SW480 (cell line): ENCODE measurements around the gene JUNB.

ENCODE experiments used
- DNase-seq: peaks from one replicate; pipeline ENCODE4 v3.0.0-alpha.2; 2016; ENCODE audit warnings: low spot score

Gene JUNB

DNA sequence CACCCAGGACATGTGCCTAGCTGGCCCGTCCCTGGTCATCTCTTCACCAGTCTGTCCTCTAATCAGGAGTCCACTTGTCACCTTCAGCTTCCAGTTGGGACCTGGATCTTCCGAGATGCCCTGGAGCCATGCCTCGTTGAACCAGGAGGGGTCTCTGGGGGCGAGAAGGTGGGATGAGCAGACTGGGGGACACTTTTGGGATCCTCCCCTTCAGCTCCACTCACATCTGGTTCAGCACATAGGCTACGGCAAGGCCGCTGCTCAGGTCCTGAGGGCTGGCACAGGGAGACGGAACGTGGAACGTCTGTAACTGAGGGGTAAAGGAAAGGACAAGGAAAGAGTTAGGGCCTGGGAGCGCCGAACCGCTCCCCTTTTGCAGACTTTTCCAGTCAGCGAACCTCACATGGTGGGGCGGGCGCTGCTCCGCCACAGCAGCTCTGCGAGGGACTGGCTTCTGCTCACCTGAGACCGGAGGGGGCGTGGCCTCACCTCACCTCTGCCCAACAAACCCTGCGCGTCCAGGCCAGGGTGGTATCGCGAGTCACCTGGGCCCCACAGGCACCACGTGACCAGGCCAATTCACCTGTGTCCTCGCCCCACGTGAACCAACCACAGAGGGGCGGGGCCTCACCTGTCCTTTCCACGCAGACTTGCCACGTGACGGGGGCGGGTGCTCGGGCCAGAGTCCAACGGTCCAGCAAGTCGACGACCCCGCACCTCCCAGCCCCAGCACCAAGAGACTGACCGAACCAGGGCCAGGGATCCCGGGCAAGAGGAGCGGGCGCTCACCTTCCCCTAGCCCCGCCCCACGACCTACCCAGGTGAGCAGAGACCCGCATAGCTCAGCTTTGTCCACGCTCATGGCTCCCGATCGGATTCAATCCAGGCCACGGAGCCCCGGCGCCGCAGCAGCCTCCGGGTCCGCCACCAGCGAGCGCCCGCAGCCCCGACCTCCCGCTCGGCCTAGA, 16.4 kb upstream of the JUNB start, which contains the start of gene HOOK2:
Gene HOOK2, minus strand, starts transcription at position 965 of the 968 bp plus-strand sequence. Its CDS starts 103 bp downstream, at position 862.
- peak; percentile 97 for DNase-seq

DNA sequence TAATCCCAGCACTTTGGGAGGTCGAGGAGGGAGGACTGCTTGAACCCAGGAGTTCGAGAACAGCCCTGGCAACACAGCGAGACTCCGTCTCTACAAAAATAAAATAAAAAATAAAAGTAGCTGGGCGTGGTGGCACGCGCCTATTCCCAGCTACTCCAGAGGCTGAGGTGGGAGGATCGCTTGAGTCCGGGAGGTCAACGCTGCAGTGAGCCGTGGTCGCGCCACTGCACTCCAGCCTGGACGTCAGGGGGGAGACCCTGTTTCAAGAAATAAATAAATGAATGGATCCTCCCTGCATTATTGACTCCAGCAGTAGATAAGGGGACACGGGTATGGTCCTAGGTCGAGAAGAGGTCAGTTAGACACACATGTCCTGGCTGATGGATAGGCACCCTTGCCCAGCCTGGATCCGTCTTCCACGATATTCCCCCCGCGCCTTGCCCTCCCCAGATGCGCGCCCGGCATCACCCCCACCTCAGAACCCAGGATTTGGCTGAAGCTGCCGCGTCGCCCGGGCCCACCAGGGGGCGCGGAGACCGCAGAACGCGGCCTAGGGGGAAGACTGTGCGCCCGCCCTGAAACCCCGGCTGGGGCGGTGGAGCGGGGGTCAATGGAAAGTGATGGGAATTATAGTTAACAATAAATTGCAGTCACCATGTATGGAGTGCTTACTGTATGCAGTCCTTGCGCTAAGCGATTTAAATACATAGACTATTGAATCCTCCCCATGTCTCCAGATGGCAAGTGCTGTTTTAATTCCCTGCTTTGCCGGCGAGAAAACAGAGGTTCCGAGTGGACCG, 13.9 kb upstream of the JUNB start:
- DNase-seq: peak; percentile 82

DNA sequence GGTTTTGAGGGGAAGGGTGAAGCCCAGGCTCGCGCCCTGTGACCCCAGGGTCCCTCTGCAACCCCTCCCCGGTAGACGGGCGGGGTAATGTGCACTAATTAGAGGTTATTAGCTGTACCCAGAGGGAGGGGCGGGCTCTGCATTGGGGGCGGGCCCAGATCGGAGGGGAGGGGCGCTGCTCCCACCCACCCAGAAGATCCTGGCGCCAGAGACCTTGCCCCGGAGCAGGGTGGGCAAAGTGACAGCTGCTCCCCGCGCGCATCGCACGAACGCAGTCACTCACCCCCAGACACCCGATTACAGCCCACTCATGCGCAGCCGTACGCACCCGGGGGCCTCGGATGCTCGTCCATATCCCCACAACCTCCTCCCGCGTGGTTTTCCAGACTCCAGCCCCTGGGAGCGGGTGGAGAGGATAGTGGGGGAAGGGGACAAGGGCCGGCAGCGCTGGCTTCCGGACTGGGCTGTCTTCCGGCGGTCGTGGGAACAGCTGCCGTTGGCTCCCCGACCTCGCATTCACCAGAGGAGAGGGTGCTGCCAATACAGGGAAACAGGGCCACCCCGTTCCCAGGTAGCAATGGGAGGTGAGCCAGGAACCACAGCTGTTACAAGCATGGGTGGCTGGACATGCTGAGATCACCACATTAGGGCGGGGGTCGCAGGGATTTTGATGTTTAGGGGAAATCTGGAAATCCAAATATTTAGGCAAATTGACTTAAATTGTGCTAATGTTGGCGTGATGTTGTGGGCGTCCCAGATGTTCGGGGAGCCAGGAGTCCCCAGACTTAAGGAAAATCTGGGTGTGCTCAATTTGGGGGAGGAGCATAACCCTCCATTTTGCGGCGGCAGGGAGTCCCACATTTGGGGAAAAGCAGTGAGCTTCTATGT, 13.0 kb upstream of the JUNB start:
- DNase-seq: peak; percentile 90

DNA sequence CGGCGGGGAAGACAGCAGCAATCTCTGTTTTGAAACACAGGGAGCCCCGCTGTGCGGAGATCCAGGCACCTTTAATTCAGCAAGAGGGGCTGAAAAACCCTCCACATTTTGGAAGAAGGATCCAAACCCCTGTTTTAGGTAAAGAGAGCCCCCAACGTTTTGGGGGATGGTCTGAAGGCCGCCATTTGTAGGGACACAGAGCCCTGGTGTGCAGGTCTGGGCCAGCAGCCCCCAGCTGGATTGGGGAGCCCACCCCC, 12.5 kb upstream of the JUNB start:
- DNase-seq: no peak

DNA sequence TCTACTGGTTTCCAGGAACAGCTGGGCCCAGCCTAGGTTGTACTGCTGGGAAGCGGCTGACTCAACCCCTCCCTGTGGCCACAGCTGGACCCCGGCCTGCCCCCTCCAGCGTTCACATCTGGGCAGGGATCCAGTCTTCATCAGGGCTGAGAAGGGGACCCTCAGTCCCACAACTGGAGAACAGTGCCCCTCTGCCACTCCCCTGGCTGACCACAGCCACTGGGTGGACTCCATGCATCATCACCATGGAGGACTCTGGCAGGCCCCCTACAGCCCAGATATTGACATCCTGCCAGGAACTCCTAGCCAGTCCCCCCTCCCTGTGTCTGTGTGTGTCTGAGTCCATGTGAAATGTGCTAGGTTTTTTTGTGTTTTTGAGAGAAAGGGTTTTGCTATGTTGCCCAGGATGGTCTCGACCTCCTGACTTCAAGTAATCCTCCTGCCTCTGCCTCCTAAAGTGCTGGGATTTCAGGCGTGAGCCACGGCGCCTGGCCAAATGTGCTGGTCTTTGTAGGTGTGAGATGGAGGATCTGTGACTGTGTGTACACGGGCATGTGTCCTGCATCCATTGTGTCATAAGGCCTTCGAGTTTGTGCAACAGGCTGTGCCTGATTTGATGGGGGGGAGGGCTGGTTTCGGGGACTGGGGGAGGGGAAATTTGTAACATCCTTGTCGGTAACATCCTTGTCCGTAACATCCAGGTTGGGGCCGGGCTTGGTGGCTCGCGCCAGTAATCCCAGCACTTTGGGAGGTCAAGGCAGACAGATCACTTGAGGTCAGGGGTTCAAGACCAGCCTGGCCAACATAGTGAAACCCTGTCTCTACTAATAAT, 11.9 kb upstream of the JUNB start:
- DNase-seq: peak; percentile 45

DNA sequence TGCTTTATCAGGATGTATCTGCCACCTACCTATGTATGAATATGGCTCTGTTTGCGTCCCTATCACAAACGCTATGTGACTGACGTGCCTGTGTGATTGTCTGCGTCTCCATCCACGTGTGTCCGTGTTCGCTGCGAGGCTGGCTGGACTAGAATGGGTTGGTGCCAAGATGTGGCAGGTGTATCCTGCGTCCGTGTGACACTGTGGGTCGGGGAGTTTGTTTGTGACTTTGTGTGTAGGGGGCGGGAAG, 9.2 kb upstream of the JUNB start:
- DNase-seq: no peak

DNA sequence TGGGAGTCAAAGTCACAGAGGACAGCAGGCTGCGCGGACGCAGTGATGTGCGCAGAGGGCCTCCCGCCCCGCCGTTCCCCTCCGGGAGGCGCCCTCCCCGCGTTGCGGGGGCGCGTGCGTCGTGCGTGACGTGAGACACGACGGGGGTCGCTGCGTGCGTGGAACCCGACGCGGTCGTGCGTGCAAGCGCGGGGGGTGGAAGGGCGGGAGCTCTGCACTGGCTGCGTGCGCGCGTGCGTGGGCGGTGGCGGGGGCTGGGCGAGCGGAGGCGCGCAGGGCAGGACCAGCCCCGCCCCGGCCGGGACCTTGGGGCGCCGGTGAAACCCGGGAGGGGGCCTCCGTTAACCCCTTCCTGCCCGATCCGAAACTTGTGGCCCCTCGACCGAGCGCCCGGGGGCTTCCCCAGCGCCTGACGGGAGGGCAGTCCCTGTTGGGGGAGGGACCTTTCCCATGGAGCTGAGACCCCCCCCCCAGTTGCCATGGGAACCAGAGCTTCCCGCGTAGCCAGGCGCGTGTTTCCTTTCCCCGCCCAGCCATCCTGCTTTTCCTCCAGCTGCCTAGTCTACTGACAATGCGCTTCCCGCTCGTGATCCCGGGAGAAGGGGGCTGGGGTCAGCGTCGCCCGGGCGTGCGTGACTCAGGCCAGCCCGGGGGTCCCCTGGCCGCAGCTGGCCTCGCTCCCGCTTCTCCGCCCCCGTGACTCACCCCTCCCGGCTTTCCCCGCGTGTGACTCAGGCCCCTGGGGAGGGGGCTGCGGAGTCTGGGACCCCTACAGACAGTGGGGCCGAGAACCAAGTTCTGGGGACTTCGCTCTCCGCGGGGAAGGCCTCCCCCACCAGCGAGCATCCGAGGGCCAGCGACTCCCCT, 8.6 kb upstream of the JUNB start:
- DNase-seq: peak; percentile 55

DNA sequence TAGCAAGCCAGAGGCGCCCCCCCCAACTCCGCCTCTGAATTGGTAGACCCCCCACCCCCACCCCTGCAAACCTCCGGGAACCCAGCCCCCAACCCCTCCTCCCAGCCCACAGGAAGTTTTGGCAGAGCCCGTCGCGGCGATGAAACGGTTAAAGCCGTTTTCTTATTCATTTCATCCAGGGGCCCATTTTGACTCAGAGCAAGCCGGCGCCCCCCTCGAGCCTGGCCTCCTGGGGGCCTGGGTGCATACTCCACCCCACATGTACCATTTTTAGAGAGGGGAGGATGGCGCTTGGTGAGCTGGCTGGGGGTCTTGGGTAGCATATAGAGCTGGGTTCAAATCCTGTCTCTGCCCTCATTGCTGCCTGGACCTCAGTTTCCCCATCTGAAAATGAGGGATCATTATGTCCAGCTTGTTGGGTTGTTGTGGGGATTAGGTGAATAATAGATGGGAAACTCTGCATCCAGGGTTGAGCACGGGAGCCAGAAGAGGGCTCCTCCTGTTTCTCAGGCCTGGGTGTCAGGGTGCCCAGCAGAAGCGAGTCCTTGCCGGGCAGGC, 7.9 kb upstream of the JUNB start:
- peak; percentile 32 for DNase-seq

DNA sequence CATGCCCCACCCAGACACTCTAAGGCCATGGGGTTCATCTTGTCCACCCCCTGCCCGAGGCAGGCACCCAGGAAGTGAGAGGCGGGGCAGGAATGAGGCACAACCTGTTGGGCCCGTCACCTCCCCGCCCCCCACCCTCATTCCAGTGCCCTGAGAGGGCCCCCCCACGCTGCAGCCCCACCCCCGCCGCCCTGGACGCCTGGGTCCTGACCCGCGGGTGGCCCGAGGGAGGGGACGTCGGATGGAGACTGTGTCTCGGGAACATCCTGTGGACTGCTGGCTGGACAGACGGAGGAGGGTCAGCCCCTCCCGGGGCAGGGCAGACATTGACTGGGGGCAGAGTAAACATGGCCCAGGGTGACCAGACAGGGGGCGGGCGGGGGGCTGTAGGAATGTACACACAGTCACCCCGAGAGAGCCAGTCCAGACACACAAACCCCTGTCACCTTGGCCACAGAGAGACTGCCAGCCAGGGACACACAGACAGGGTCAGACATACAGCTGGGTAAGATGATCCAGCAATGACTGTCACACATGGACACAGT, 7.4 kb upstream of the JUNB start:
- no peak for DNase-seq

DNA sequence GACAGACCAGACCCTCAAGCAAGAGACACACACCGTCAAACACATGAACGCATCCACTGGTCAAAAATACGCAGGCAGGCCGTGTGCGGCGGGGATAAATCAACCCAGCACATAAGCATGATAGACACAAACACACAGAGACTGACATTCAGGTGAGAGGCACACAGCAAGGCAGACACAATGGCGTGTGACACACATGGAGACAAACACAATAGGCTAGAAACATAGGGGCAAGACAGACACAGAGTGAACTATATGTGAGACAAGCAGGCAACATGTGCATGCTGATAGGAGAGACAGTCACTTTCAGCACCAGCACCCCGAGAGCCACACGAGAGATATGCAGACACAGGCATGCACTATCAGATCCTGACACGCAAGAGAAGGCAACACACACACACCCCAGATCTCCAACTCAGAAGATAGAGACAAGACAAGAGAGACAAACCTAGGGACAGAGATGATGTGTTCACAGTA, 6.9 kb upstream of the JUNB start:
- DNase-seq: no peak

DNA sequence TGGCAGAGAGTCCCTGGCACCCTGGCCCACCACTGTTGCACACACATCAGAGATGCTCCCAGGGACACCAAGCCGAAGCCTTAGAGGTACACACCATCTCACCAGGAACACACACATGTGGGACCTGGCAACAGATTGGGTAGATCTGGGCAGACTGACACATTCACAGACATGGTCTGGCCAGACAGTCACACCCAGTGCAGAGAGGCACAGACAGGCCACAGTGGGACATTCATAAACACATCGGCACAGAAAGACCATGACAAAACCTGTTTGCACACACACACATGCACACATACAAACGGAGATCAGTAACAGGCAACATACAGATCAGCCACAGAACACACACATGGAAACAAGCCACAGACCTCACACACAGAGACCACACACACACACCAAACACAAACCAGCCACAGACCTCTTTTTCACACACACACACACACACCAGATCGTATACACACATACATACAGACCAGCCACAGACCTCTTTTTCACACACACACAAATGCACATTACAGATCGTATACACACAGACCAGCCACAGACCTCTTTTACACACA, 6.3 kb upstream of the JUNB start:
- DNase-seq: peak; percentile 21

DNA sequence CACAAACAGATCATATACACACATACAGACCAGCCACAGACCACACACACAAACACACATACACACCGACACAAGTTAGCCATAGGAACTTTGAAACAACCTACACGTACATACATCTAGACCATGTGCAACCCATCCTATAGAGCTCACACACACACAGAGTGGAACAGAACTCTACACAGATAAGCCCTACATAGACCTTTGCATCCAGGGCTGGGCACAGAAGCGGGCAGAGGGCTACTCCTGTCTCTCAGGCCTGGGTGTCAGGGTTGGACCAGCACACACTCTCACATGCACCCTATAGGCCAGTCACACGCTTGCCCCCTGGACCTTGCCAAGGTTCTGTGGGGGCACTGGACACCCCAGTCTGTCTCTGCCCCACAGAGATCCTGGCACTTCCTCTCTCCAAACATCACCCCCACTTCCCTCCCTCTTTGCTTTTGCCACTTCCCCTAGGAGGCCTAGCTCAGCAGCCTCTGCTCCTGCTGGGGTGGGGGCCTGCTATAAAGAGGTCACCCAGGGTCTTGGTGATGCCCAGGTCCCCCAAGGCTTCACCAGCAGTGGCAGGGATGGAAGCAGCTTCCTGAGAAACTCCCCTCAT, 5.8 kb upstream of the JUNB start:
- DNase-seq: no peak

DNA sequence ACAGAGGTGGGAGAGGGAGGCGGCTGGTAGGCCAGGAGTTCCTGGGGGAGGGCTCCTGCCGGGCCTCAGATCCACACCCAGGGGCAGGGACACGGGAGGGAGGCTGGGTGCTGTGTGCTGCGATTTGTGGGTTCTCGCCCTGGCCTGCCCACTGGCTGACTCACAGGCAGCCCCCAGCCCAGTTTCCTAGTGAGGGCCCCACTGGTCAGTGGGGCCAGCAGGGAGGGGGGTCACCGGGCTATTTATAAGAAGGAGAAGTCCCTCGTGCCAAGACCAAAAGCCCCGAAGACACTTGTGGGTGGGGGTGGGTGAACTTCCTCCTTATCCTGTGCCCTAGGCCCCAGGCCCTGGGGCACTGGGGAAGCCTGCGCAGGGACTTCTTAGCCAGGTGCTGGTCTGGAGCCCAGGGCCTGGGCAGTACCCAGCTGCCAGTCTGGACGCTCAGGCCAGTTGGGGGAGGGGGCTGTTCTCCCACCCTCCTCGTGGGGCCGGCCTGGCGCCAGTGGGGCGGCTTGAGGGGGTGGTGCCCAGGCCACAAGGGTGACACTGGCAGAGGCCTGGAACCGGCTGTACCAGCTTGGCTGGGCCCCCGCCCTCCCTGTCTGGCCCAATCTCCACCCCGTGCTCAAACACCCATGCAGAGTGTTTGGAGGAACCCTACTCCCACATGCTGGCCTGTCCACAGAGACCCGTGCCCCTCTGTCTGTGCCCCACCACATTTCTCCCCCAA, 5.0 kb upstream of the JUNB start:
- no peak for DNase-seq

DNA sequence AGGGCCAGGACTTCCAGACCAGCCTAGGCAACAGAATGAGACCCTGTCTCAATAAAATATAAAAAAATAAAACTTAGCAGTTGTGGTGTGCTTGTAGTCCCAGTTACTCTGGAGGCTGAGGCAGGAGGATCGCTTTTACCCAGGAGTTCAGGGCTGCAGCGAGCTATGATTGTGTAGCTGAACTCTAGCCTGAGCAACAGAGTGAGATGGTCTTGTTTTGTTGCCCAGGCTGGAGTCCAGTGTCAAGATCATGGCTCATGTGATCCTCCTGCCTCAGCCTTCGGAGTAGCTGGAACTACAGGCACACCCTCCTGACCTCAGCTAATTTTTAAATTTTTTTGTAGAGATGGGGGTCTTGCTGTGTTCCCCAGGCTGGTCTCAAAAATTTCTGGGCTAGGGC, 4.3 kb upstream of the JUNB start:
- DNase-seq: no peak

DNA sequence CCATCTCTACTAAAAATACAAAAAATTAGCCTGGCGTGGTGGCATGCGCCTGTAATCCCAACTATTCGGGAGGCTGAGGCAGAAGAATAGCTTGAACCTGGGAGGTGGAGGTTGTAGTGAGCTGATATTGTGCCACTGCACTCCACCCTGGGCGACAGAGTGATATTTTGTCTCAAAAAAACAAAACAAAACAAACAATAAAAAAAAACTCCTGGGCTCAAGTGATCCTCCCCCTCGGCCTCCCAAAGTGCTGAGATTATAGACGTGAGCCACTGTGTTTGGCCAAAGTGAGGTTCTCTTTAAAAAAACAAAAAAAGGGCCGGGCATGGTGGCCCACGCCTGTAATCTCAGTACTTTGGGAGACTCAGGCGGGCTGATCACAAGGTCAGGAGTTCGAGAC, 3.8 kb upstream of the JUNB start:
- no peak for DNase-seq

DNA sequence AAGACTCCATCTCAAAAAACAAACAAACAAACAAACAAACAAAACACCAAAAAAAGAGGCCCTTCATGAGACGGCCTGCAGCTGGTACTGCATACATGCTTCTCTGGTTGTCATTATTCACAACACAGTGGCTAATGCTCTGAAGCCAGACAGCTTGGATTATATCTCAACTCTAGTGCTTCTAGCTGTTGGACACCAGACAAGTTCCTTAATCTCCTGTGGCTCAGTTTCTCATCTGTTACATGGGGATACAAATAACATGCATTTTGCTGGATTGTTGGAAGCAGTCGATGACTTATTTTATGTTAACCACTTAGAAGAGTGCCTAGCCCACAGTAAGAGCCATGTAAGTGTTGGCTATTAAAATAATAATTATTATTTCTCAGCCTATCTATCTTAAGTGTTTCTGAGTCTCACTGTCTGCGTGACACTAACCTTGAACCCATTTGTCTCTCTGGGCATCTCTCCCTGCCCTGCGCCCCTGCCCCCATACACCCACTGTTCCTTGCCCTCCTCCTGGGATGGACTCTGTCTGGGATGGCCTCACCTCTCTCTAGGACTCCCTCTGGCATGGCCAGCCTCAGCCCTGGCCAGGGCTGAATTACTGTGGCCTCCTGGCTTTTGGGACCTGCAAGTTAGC, 3.1 kb upstream of the JUNB start:
- DNase-seq: no peak

DNA sequence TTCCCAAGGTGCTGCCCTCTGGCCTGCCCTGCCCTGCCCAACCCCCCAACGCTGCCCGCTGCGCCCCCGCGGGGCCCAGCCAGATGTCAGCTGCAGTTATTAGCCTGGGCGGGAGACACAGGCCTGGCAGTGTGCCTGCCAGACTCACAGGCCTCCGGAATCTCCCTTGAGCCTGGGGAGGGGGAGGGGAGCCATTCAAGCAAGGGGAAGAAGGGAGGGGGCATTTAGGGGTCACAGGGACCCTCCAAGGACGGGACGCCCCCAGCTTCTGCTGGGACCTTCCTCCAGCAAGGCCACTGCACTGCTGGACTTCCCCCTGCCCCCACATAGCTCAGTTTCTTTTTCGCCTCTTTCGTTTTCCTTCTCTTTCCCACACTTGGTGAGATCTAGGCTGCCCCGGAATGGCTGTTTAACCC, 2.6 kb upstream of the JUNB start:
- DNase-seq: peak; percentile 58
